WTC11 (cell line): ENCODE results near the gene DEGS1. TPM values are rescaled to one million over a fixed set of nuclear protein-coding genes. Genes with fewer than 3 reads are reported as not detected.

Source experiments
- ATAC-seq: fragments of 200-7000 bp; cut with Tn5 transposase; 2 replicates; pipeline ENCODE4 v1.10.0; 2021; ENCODE audit warnings: mild to moderate bottlenecking, moderate library complexity
- CTCF ChIA-PET: fragments of 300-600 bp; sonication (Branson Sonifier 250); formaldehyde crosslinking; loops from one replicate; lab custom pipeline; 2021; ENCODE audit warnings: antibody characterized with exemption; lab: Charles Lee
- POLR2A ChIA-PET: fragments of 350-600 bp; sonication (Branson Sonifier 250); formaldehyde crosslinking; loops from one replicate; lab custom pipeline; 2021; ENCODE audit warnings: antibody characterized with exemption; lab: Charles Lee
- DNase-seq: peaks from one replicate; pipeline ENCODE4 v3.0.0; 2021; ENCODE audit warnings: low spot score
- H3K27ac Mint-ChIP-seq: 2 replicates; pipeline ENCODE4 v1.8.0; 2021; ENCODE audit warnings: mixed read lengths
- H3K27me3 Mint-ChIP-seq: 2 replicates; pipeline ENCODE4 v1.8.0; 2021; ENCODE audit warnings: low read depth, mild to moderate bottlenecking, moderate library complexity, mixed read lengths
- H3K36me3 Mint-ChIP-seq: 2 replicates; pipeline ENCODE4 v1.8.0; 2021; ENCODE audit warnings: mixed read lengths
- H3K4me1 Mint-ChIP-seq: 2 replicates; pipeline ENCODE4 v1.8.0; 2022; ENCODE audit warnings: mixed read lengths
- H3K4me3 Mint-ChIP-seq: 2 replicates; pipeline ENCODE4 v1.8.0; 2021; ENCODE audit warnings: mild to moderate bottlenecking, moderate library complexity, mixed read lengths
- H3K9me3 Mint-ChIP-seq: 2 replicates; pipeline ENCODE4 v1.8.0; 2021; ENCODE audit warnings: mixed read lengths
- AFF4 ChIP-seq: sonication (generic); formaldehyde crosslinking; IDR thresholded peaks from 2 replicates; pipeline ENCODE4 v1.8.1; 2023; ENCODE audit warnings: mild to moderate bottlenecking, missing genetic modification reagents, borderline replicate concordance
- CREB1 ChIP-seq: sonication (generic); formaldehyde crosslinking; IDR thresholded peaks from 2 replicates; pipeline ENCODE4 v1.8.0; 2023; ENCODE audit warnings: mild to moderate bottlenecking, missing genetic modification reagents
- E2F4 ChIP-seq: sonication (generic); formaldehyde crosslinking; IDR thresholded peaks from 2 replicates; pipeline ENCODE4 v1.8.1; 2022; ENCODE audit warnings: low read depth, mild to moderate bottlenecking, moderate library complexity, missing genetic modification reagents, borderline replicate concordance
- ERG ChIP-seq: fragments of 250-450 bp; sonication (Bioruptor Pico); IDR thresholded peaks from 2 replicates; pipeline ENCODE4 v1.8.0; 2021; ENCODE audit warnings: mild to moderate bottlenecking
- HMGXB4 ChIP-seq: sonication (generic); formaldehyde crosslinking; IDR thresholded peaks from 2 replicates; pipeline ENCODE4 v1.8.1; 2023; ENCODE audit warnings: mild to moderate bottlenecking, moderate library complexity, missing genetic modification reagents
- NFYB ChIP-seq: sonication (generic); formaldehyde crosslinking; conservative IDR thresholded peaks from 2 replicates; pipeline ENCODE4 v1.8.0; 2022; ENCODE audit warnings: low read depth, missing genetic modification reagents
- NR3C1 ChIP-seq: sonication (generic); formaldehyde crosslinking; conservative IDR thresholded peaks from 2 replicates; pipeline ENCODE4 v1.8.1; 2023; ENCODE audit warnings: low read depth, mild to moderate bottlenecking, missing genetic modification reagents
- TCF7 ChIP-seq: sonication (generic); formaldehyde crosslinking; IDR thresholded peaks from 2 replicates; pipeline ENCODE4 v1.8.0; 2022; ENCODE audit warnings: mild to moderate bottlenecking, low read depth, missing genetic modification reagents, moderate library complexity
- ZNF232 ChIP-seq: sonication (generic); formaldehyde crosslinking; IDR thresholded peaks from 2 replicates; pipeline ENCODE4 v1.8.0; 2022; ENCODE audit warnings: mild to moderate bottlenecking, missing genetic modification reagents
- total RNA-seq: library from RNA; stranded (reverse); gene quantifications from 3 replicates; pipeline ENCODE4 v1.2.3, GENCODE V29; 2021

Gene DEGS1
- total RNA-seq, 1 experiment from 2014 or later: 30.7 TPM

- CTCF ChIA-PET: no interaction called here
Measured at GRCh38 chr1:224196813-224197600, 14.0 kb downstream of the DEGS1 start.

More at GRCh38 chr1:224196813-224197600, 14.0 kb downstream of the DEGS1 start:
- no peak for TF ChIP-seq NFYB (CRISPR knock-in tag)
- no peak for TF ChIP-seq CREB1 (CRISPR knock-in tag)
- TF ChIP-seq NR3C1 (CRISPR knock-in tag): no peak
- TF ChIP-seq HMGXB4: no peak
- TF ChIP-seq E2F4: no peak
- no peak for TF ChIP-seq ZNF232 (CRISPR knock-in tag)
- no peak for TF ChIP-seq AFF4
- TF ChIP-seq TCF7 (CRISPR knock-in tag): no peak
- no peak for TF ChIP-seq ERG (CRISPR knock-in tag)
- TF ChIP-seq, all 79 proteins: peak for 0
- ATAC-seq (no peak), DNase-seq (no peak)
- POLR2A ChIA-PET: no interaction called here
- Mint-ChIP-seq H3K27ac (no peak overlapping the region), H3K36me3 (peaks cover 19% of the 10 kb centered on the region), H3K27me3 (no peaks in the 10 kb centered on the region), H3K4me3 (no peak overlapping the region), H3K9me3 (peaks cover 7% of the 10 kb centered on the region; the same call in 1 of the 2 replicates), H3K4me1 (peaks cover 9% of the 10 kb centered on the region)
